Neural cell (in vitro differentiated cells): ENCODE results near the gene SLC16A12. TPM values are rescaled to one million over a fixed set of nuclear protein-coding genes. Genes with fewer than 3 reads are reported as not detected.

Source experiments
- H2AFZ ChIP-seq: fragments of 200-600, 300-800 bp; sonication (generic), shearing (Covaris generic); 2 replicates; pipeline ENCODE4 v1.6.0; 2014; ENCODE audit warnings: low read depth, mild to moderate bottlenecking, antibody characterized with exemption, low read length, moderate library complexity
- H3F3A ChIP-seq: fragments of 200-600 bp; shearing (Covaris generic); 2 replicates; pipeline ENCODE4 v1.6.1; 2016; ENCODE audit warnings: mild to moderate bottlenecking, moderate library complexity, mixed read lengths, antibody characterized with exemption, low read length; ENCODE audit not compliant: insufficient read depth, poor library complexity, severe bottlenecking
- H3K27ac ChIP-seq: fragments of 200-600, 300-800 bp; sonication (generic), shearing (Covaris generic); 2 replicates; pipeline ENCODE4 v1.5.1; 2014; ENCODE audit warnings: mild to moderate bottlenecking, low read length, moderate library complexity
- H3K27me3 ChIP-seq: fragments of 300-800, 200-600 bp; sonication (generic), shearing (Covaris generic); 2 replicates; pipeline ENCODE4 v1.6.0; 2014; ENCODE audit warnings: mild to moderate bottlenecking, low read depth, low read length, moderate library complexity; ENCODE audit not compliant: insufficient read depth
- H3K36me3 ChIP-seq: fragments of 300-800, 200-600 bp; sonication (generic), shearing (Covaris generic); 2 replicates; pipeline ENCODE4 v1.5.1; 2014; ENCODE audit warnings: mild to moderate bottlenecking, antibody characterized with exemption, low read length, moderate library complexity; ENCODE audit not compliant: insufficient read depth
- H3K4me2 ChIP-seq: fragments of 300-800, 200-600 bp; sonication (generic), shearing (Covaris generic); 2 replicates; pipeline ENCODE4 v1.6.0; 2014; ENCODE audit warnings: mild to moderate bottlenecking, low read length
- H3K4me3 ChIP-seq: fragments of 300-800, 200-600 bp; sonication (generic), shearing (Covaris generic); 2 replicates; pipeline ENCODE4 v1.5.1; 2014; ENCODE audit warnings: mild to moderate bottlenecking, low read length, moderate library complexity
- H3K79me2 ChIP-seq: fragments of 200-600 bp; shearing (Covaris generic); replicated peaks from 2 replicates; pipeline ENCODE4 v1.6.0; 2014; ENCODE audit warnings: mild to moderate bottlenecking, low read length, moderate library complexity; ENCODE audit not compliant: insufficient read depth
- H3K9ac ChIP-seq: fragments of 300-800, 200-600 bp; sonication (generic), shearing (Covaris generic); 2 replicates; pipeline ENCODE4 v1.6.1; 2016; ENCODE audit warnings: mild to moderate bottlenecking, low read length, mixed read lengths
- H3K9me2 ChIP-seq: fragments of 200-600 bp; shearing (Covaris generic); 2 replicates; pipeline ENCODE4 v1.6.1; 2016; ENCODE audit warnings: mild to moderate bottlenecking, low read length, mixed read lengths; ENCODE audit not compliant: insufficient read depth
- H3K9me3 ChIP-seq: fragments of 200-600, 300-800 bp; sonication (generic), shearing (Covaris generic); 2 replicates; pipeline ENCODE4 v1.6.1; 2016; ENCODE audit warnings: mild to moderate bottlenecking, mixed run types, low read length, moderate library complexity, mixed read lengths
- H4K20me1 ChIP-seq: fragments of 200-600 bp; shearing (Covaris generic); 2 replicates; pipeline ENCODE4 v1.6.1; 2016; ENCODE audit warnings: mild to moderate bottlenecking, mixed run types; ENCODE audit not compliant: insufficient read depth
- EP300 ChIP-seq: fragments of 450-650 bp; conservative IDR thresholded peaks from 2 replicates; pipeline ENCODE4 v1.6.1; 2014; ENCODE audit warnings: antibody characterized with exemption, mild to moderate bottlenecking, moderate library complexity; ENCODE audit not compliant: poor library complexity, severe bottlenecking
- EZH2 ChIP-seq: fragments of 200-600, 300-800 bp; shearing (Covaris generic), sonication (generic); IDR thresholded peaks from 2 replicates; pipeline ENCODE4 v1.6.1; 2014; ENCODE audit warnings: antibody characterized with exemption, low read length, borderline replicate concordance, mild to moderate bottlenecking; ENCODE audit not compliant: insufficient read depth, poor library complexity, severe bottlenecking
- MXI1 ChIP-seq: fragments of 450-650 bp; conservative IDR thresholded peaks from 2 replicates; pipeline ENCODE4 v1.6.1; 2014; ENCODE audit warnings: antibody characterized with exemption, mild to moderate bottlenecking; ENCODE audit not compliant: poor library complexity, severe bottlenecking
- POLR2AphosphoS5 ChIP-seq: IDR thresholded peaks from 2 replicates; pipeline ENCODE4 v1.6.1; 2012
- RAD21 ChIP-seq: fragments of 450-650 bp; conservative IDR thresholded peaks from 2 replicates; pipeline ENCODE4 v1.6.1; 2014; ENCODE audit warnings: antibody characterized with exemption, mild to moderate bottlenecking, moderate library complexity
- SMC3 ChIP-seq: fragments of 450-650 bp; conservative IDR thresholded peaks from 2 replicates; pipeline ENCODE4 v1.6.1; 2014; ENCODE audit warnings: antibody characterized with exemption, mild to moderate bottlenecking, moderate library complexity; ENCODE audit not compliant: poor library complexity
- TAF1 ChIP-seq: IDR thresholded peaks from 2 replicates; pipeline ENCODE4 v1.6.1; 2012; ENCODE audit warnings: low read depth
- polyA plus RNA-seq: library from polyadenylated mRNA; depleted of rRNA; stranded (reverse); fragments of >200 nt; gene quantifications from 2 replicates; pipeline ENCODE4 v1.2.3, GENCODE V29; 2014
- TF ChIP-seq, protein P1 (sequence below): IDR thresholded peaks from 2 replicates; pipeline ENCODE4 v1.6.1; 2012; ENCODE audit warnings: borderline replicate concordance
- TF ChIP-seq, protein P2 (sequence below): fragments of 450-650 bp; IDR thresholded peaks from 2 replicates; pipeline ENCODE4 v1.5.1; 2014; ENCODE audit warnings: antibody characterized with exemption, mild to moderate bottlenecking, moderate library complexity; ENCODE audit not compliant: poor library complexity, severe bottlenecking

The SLC16A12 gene
- polyA plus RNA-seq, 1 donor from 2014 or later, result 0.04 TPM

- Histone ChIP-seq H3K27ac (no peak overlapping the region), H3K4me2 (no peak overlapping the region), H3K9me3 (no peaks in the 10 kb centered on the region), H3F3A (no peaks in the 10 kb centered on the region), H3K9ac (no peak overlapping the region), H3K27me3 (no peaks in the 10 kb centered on the region), H4K20me1 (no peaks in the 10 kb centered on the region), H3K79me2 (no peaks in the 10 kb centered on the region), H3K9me2 (no peaks in the 10 kb centered on the region), H3K36me3 (no peaks in the 10 kb centered on the region), H2AFZ (no peak overlapping the region), H3K4me3 (no peak overlapping the region)
- TF ChIP-seq EP300 (no peak), EZH2 (no peak)
- TF ChIP-seq, protein P1, sequence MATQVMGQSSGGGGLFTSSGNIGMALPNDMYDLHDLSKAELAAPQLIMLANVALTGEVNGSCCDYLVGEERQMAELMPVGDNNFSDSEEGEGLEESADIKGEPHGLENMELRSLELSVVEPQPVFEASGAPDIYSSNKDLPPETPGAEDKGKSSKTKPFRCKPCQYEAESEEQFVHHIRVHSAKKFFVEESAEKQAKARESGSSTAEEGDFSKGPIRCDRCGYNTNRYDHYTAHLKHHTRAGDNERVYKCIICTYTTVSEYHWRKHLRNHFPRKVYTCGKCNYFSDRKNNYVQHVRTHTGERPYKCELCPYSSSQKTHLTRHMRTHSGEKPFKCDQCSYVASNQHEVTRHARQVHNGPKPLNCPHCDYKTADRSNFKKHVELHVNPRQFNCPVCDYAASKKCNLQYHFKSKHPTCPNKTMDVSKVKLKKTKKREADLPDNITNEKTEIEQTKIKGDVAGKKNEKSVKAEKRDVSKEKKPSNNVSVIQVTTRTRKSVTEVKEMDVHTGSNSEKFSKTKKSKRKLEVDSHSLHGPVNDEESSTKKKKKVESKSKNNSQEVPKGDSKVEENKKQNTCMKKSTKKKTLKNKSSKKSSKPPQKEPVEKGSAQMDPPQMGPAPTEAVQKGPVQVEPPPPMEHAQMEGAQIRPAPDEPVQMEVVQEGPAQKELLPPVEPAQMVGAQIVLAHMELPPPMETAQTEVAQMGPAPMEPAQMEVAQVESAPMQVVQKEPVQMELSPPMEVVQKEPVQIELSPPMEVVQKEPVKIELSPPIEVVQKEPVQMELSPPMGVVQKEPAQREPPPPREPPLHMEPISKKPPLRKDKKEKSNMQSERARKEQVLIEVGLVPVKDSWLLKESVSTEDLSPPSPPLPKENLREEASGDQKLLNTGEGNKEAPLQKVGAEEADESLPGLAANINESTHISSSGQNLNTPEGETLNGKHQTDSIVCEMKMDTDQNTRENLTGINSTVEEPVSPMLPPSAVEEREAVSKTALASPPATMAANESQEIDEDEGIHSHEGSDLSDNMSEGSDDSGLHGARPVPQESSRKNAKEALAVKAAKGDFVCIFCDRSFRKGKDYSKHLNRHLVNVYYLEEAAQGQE, result no peak
- TF ChIP-seq, protein P2, sequence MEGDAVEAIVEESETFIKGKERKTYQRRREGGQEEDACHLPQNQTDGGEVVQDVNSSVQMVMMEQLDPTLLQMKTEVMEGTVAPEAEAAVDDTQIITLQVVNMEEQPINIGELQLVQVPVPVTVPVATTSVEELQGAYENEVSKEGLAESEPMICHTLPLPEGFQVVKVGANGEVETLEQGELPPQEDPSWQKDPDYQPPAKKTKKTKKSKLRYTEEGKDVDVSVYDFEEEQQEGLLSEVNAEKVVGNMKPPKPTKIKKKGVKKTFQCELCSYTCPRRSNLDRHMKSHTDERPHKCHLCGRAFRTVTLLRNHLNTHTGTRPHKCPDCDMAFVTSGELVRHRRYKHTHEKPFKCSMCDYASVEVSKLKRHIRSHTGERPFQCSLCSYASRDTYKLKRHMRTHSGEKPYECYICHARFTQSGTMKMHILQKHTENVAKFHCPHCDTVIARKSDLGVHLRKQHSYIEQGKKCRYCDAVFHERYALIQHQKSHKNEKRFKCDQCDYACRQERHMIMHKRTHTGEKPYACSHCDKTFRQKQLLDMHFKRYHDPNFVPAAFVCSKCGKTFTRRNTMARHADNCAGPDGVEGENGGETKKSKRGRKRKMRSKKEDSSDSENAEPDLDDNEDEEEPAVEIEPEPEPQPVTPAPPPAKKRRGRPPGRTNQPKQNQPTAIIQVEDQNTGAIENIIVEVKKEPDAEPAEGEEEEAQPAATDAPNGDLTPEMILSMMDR, result no peak
Measured at GRCh38 chr10:89494575-89494974, 40.8 kb downstream of the SLC16A12 start.

DNA sequence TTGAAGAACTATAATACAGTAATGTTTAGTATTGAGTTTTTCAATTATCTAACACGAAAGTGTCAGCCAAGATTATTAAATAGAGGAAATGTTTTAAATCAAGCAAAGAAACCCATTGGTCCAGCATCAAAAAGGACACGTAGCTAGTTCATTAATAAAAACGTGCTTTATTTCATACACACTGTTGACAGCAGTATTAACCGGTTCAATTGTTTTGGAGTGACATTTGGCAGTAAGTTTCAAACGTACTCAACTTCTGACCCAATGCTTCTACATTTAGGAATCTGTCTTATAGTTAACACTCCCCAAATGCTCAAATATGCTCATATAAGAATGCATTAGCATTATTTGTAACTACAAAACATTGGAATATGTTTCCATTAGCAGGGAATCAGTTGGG lies 41.3 kb downstream of the SLC16A12 start:
- H3K9ac ChIP-seq, result no peak overlapping the region
- H2AFZ ChIP-seq, result no peak overlapping the region
- no peaks in the 10 kb centered on the region for H3K9me2 ChIP-seq
- TF ChIP-seq TAF1, result no peak
- no peak for TF ChIP-seq MXI1
- TF ChIP-seq EP300, result no peak
- TF ChIP-seq, protein P2, result no peak
- TF ChIP-seq, protein P1, result no peak
- TF ChIP-seq EZH2, result no peak
- no peak for TF ChIP-seq RAD21
- no peak for TF ChIP-seq SMC3
- no peak for TF ChIP-seq POLR2AphosphoS5
- H4K20me1 ChIP-seq, result no peaks in the 10 kb centered on the region
- no peaks in the 10 kb centered on the region for H3K79me2 ChIP-seq
- no peak overlapping the region for H3K27ac ChIP-seq
- no peaks in the 10 kb centered on the region for H3K27me3 ChIP-seq
- no peak overlapping the region for H3K4me2 ChIP-seq
- H3K4me3 ChIP-seq, result no peak overlapping the region
- H3F3A ChIP-seq, result no peaks in the 10 kb centered on the region
- H3K9me3 ChIP-seq, result no peaks in the 10 kb centered on the region
- no peaks in the 10 kb centered on the region for H3K36me3 ChIP-seq
